ENCODE results near the gene PTPN23. TPM values are rescaled to one million over a fixed set of nuclear protein-coding genes. Genes with fewer than 3 reads are reported as not detected.
"Not testable (repeated sequence)": the region's sequence is repeated elsewhere in the genome, so short reads cannot be mapped to it uniquely, and the experiment has no call there.

Gene PTPN23
- total RNA-seq, 4 donors from 2014 or later: 26.9 to 199 (median 55.1) TPM

DNA sequence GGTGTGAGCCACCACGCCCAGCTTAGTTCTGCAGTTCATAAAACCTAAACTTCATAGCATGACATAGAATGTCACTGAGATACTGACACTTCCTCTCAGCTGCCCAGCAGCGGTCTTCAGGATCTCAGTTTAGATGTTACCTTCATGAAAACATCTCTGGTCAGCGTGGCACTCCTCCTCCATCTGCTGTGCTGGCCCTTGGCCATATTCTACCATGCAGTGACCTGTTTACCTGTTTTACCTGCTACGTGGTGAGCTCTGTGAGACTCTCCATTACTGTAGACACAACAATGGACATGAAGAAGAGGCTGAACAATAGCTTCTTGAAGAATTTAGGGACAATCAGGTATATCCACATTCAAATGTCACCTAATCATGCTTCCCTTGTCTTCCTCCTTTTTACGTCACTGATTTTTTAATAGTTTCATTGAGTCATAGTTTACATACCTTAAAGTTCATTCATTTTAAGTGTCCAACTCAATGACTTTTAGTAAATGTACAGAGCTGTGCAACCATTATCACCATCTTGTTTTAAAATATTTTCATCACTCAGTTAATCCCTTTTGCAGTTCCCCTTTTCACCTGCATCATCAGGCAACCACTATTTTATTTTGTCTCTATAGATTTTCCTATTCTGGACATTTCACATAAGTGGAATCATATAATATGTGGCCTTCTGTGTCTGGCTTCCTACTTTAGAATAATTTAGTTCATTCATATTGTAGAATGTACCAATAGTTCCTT lies 32.2 kb upstream of the PTPN23 start:
- Histone ChIP-seq H3K36me3 (peaks cover 0 to 16% (median 2%) of the 10 kb centered on the region in 4 donors), H3K4me3 (no peak overlapping the region), H3K4me1 (peaks cover 0 to 8% (median 0%) of the 10 kb centered on the region in 4 donors), H3K27me3 (no peaks in the 10 kb centered on the region), H3K27ac (no peak overlapping the region), H3K9me3 (no peaks in the 10 kb centered on the region)
- 92 to 100% methylated on average over 4 to 5 of the region's 5 CpGs for WGBS, 2 donors (ENCODE audit: low coverage in 1 of 2)
- no peak for TF ChIP-seq CTCF (IDR thresholded peaks at IDR 0.05)
- no peak for TF ChIP-seq POLR2A (IDR thresholded peaks at IDR 0.05)
- TF ChIP-seq EP300 (IDR thresholded peaks at IDR 0.05; ENCODE audit: low read depth): no peak
- TF ChIP-seq POLR2AphosphoS5 (IDR thresholded peaks at IDR 0.05): no peak
- DNase-seq: no peak
- in situ Hi-C loops (cut with MboI; ENCODE audit: low pct_ligation_motif_present in 1 of 4, low pct_unique_long_range_greater_than_20kb in 1 of 4, low sequenced_read_pairs in 3 of 4): loop anchor here in 2 of 4 donors (25.0 kb wide), 2 partner anchors 486 to 636 kb away; partner anchors contain the start of genes PRSS50 (in 2 of the 2), TMIE (in 2 of the 2) and MYL3 (in 1 of the 2)
- intact Hi-C loops (cut with DNase I; ENCODE audit: low total_unique reads): no loop called here

DNA sequence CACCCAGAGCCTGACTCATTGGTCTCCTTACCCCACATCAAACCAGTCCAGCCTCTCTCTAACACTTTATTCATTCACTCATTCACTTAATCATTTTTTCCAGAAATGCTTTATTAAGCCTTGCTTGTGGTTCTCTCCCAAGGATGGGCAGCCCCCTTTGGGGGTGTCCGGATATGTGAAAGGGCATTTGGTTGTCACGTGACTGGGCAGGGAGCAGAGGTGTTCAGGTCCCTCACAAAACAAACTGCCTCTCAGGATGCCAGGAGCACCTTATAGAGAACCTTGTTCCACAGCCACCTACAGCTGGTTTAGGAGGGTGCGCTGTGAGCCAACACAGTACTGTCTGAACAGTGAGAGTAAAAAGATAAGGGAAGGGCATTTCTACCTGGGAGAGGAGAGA lies 25.8 kb upstream of the PTPN23 start:
- 98 to 100% methylated on average over 1 to 3 of the region's 3 CpGs for WGBS, 2 donors (ENCODE audit: low coverage in 1 of 2)
- DNase-seq: no peak
- intact Hi-C loops (cut with DNase I; ENCODE audit: low total_unique reads) (no loop called here), in situ Hi-C loops (cut with MboI; ENCODE audit: low pct_ligation_motif_present in 1 of 4, low pct_unique_long_range_greater_than_20kb in 1 of 4, low sequenced_read_pairs in 3 of 4) (loop anchor here in 1 of 4 donors (25.0 kb wide), 2 partner anchors 493 to 643 kb away; partner anchors contain the start of genes MYL3, PRSS50 and TMIE)
- TF ChIP-seq POLR2AphosphoS5 (IDR thresholded peaks at IDR 0.05) (no peak), POLR2A (IDR thresholded peaks at IDR 0.05) (no peak), EP300 (IDR thresholded peaks at IDR 0.05; ENCODE audit: low read depth) (no peak), CTCF (IDR thresholded peaks at IDR 0.05) (no peak)
- peaks cover 0 to 15% of the 10 kb centered on the region in 2 donors for H3K9me3 ChIP-seq
- H3K27me3 ChIP-seq: no peaks in the 10 kb centered on the region
- H3K4me1 ChIP-seq: no peaks in the 10 kb centered on the region
- no peak overlapping the region for H3K27ac ChIP-seq
- no peaks in the 10 kb centered on the region for H3K36me3 ChIP-seq
- H3K4me3 ChIP-seq: no peak overlapping the region

GRCh38 chr3:47356201-47356600 lies 24.6 kb upstream of the PTPN23 start:
- DNase-seq: no peak
- Histone ChIP-seq H3K4me1 (no peaks in the 10 kb centered on the region), H3K27me3 (no peaks in the 10 kb centered on the region), H3K36me3 (no peaks in the 10 kb centered on the region), H3K27ac (no peak overlapping the region), H3K4me3 (no peak overlapping the region), H3K9me3 (peaks cover 0 to 16% of the 10 kb centered on the region in 2 donors)
- WGBS, 2 donors (ENCODE audit: low coverage in 1 of 2): 96% methylated on average over 31 of the region's 31 CpGs; no CpG with 5 or more reads in 1 of the 2 donors
- TF ChIP-seq POLR2AphosphoS5 (IDR thresholded peaks at IDR 0.05) (no peak), EP300 (IDR thresholded peaks at IDR 0.05; ENCODE audit: low read depth) (no peak), POLR2A (IDR thresholded peaks at IDR 0.05) (no peak), CTCF (IDR thresholded peaks at IDR 0.05) (no peak)
- intact Hi-C loops (cut with DNase I; ENCODE audit: low total_unique reads) (no loop called here), in situ Hi-C loops (cut with MboI; ENCODE audit: low pct_ligation_motif_present in 1 of 4, low pct_unique_long_range_greater_than_20kb in 1 of 4, low sequenced_read_pairs in 3 of 4) (loop anchor here in 1 of 4 donors (25.0 kb wide), 2 partner anchors 494 to 644 kb away; partner anchors contain the start of genes MYL3, PRSS50 and TMIE)

- intact Hi-C loops (cut with DNase I; ENCODE audit: low total_unique reads): no loop called here
- Histone ChIP-seq H3K36me3 (no peaks in the 10 kb centered on the region), H3K4me1 (no peaks in the 10 kb centered on the region), H3K4me3 (no peak overlapping the region), H3K9me3 (peaks cover 0 to 16% of the 10 kb centered on the region in 2 donors), H3K27me3 (no peaks in the 10 kb centered on the region), H3K27ac (no peak overlapping the region)
- in situ Hi-C loops (cut with MboI; ENCODE audit: low pct_ligation_motif_present in 1 of 4, low pct_unique_long_range_greater_than_20kb in 1 of 4, low sequenced_read_pairs in 3 of 4): loop anchor here in 1 of 4 donors (25.0 kb wide), 2 partner anchors 497 to 647 kb away; partner anchors contain the start of genes MYL3, PRSS50 and TMIE
- no peak for DNase-seq
- 60 to 88% methylated on average over 1 of the region's 1 CpG for WGBS, 2 donors (ENCODE audit: low coverage in 1 of 2)
- TF ChIP-seq CTCF (IDR thresholded peaks at IDR 0.05) (no peak), POLR2AphosphoS5 (IDR thresholded peaks at IDR 0.05) (no peak), EP300 (IDR thresholded peaks at IDR 0.05; ENCODE audit: low read depth) (no peak), POLR2A (IDR thresholded peaks at IDR 0.05) (no peak)
Observed at GRCh38 chr3:47359323-47359722, 21.5 kb upstream of the PTPN23 start.

- in situ Hi-C loops (cut with MboI; ENCODE audit: low pct_ligation_motif_present in 1 of 4, low pct_unique_long_range_greater_than_20kb in 1 of 4, low sequenced_read_pairs in 3 of 4): loop anchor here in 1 of 4 donors (25.0 kb wide), 2 partner anchors 498 to 648 kb away; partner anchors contain the start of genes MYL3, PRSS50 and TMIE
- H3K36me3 ChIP-seq; H3K27me3 ChIP-seq; H3K4me3 ChIP-seq; intact Hi-C loops (cut with DNase I; ENCODE audit: low total_unique reads); H3K27ac ChIP-seq; H3K4me1 ChIP-seq; DNase-seq: not testable (repeated sequence)
- peaks cover 0 to 16% of the 10 kb centered on the region in 2 donors for H3K9me3 ChIP-seq
- 72 to 100% methylated on average over 2 to 4 of the region's 4 CpGs for WGBS, 2 donors (ENCODE audit: low coverage in 1 of 2)
Observed at GRCh38 chr3:47360110-47360517, 20.7 kb upstream of the PTPN23 start.
